ENCODE results near the gene DSC1.

The DSC1 gene

GRCh38 chr18:31100436-31101182, 62.0 kb downstream of the DSC1 start:
- no peak overlapping the region for H3K4me2 ChIP-seq (ENCODE audit: low read length)
- no peaks in the 10 kb centered on the region for H4K20me1 ChIP-seq (ENCODE audit: control insufficient read depth, insufficient read depth, low read depth, low read length)
- no peaks in the 10 kb centered on the region for H3K79me2 ChIP-seq (ENCODE audit: control insufficient read depth, low read length)
- no peak overlapping the region for H3K27ac ChIP-seq (ENCODE audit: low read depth, low read length)
- no peaks in the 10 kb centered on the region; the same call in 1 of the 2 replicates for H3K9me3 ChIP-seq (ENCODE audit: control insufficient read depth, insufficient read depth, low read length)
- H3K9me2 ChIP-seq (replicated peaks; ENCODE audit: control insufficient read depth, low read length): no peaks in the 10 kb centered on the region
- no peaks in the 10 kb centered on the region for H3F3A ChIP-seq (ENCODE audit: control insufficient read depth, insufficient read depth)
- H3K36me3 ChIP-seq (ENCODE audit: control insufficient read depth, low read length): no peaks in the 10 kb centered on the region
- H3K27me3 ChIP-seq (ENCODE audit: control insufficient read depth, low read length): no peaks in the 10 kb centered on the region
- H3K4me1 ChIP-seq (ENCODE audit: control insufficient read depth, low read length): no peaks in the 10 kb centered on the region
- no peak overlapping the region for H3K4me3 ChIP-seq (ENCODE audit: low read length)
- TF ChIP-seq EZH2phosphoT487 (IDR thresholded peaks at IDR 0.05; ENCODE audit: borderline replicate concordance, low read length): no peak
- TF ChIP-seq, protein P1, sequence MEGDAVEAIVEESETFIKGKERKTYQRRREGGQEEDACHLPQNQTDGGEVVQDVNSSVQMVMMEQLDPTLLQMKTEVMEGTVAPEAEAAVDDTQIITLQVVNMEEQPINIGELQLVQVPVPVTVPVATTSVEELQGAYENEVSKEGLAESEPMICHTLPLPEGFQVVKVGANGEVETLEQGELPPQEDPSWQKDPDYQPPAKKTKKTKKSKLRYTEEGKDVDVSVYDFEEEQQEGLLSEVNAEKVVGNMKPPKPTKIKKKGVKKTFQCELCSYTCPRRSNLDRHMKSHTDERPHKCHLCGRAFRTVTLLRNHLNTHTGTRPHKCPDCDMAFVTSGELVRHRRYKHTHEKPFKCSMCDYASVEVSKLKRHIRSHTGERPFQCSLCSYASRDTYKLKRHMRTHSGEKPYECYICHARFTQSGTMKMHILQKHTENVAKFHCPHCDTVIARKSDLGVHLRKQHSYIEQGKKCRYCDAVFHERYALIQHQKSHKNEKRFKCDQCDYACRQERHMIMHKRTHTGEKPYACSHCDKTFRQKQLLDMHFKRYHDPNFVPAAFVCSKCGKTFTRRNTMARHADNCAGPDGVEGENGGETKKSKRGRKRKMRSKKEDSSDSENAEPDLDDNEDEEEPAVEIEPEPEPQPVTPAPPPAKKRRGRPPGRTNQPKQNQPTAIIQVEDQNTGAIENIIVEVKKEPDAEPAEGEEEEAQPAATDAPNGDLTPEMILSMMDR (IDR thresholded peaks at IDR 0.05; ENCODE audit: low read depth, low read length, poor library complexity, severe bottlenecking): no peak

- Histone ChIP-seq H3K4me3 (ENCODE audit: low read length) (no peak overlapping the region), H3K36me3 (ENCODE audit: control insufficient read depth, low read length) (no peaks in the 10 kb centered on the region), H3K79me2 (ENCODE audit: control insufficient read depth, low read length) (no peaks in the 10 kb centered on the region), H4K20me1 (ENCODE audit: control insufficient read depth, insufficient read depth, low read depth, low read length) (no peaks in the 10 kb centered on the region), H3K4me1 (ENCODE audit: control insufficient read depth, low read length) (no peaks in the 10 kb centered on the region), H3K4me2 (ENCODE audit: low read length) (no peak overlapping the region), H3K27me3 (ENCODE audit: control insufficient read depth, low read length) (no peaks in the 10 kb centered on the region), H3K27ac (ENCODE audit: low read depth, low read length) (no peak overlapping the region), H3K9me3 (ENCODE audit: control insufficient read depth, insufficient read depth, low read length) (no peaks in the 10 kb centered on the region; the same call in 1 of the 2 replicates), H3F3A (ENCODE audit: control insufficient read depth, insufficient read depth) (no peaks in the 10 kb centered on the region), H3K9me2 (replicated peaks; ENCODE audit: control insufficient read depth, low read length) (no peaks in the 10 kb centered on the region)
- TF ChIP-seq, protein P1 (IDR thresholded peaks at IDR 0.05; ENCODE audit: low read depth, low read length, poor library complexity, severe bottlenecking): no peak
- TF ChIP-seq EZH2phosphoT487 (IDR thresholded peaks at IDR 0.05; ENCODE audit: borderline replicate concordance, low read length): no peak
These were observed 63.0 kb downstream of the DSC1 start for GRCh38 chr18:31099450-31100230.

GRCh38 chr18:31098878-31099277, 63.8 kb downstream of the DSC1 start:
- Histone ChIP-seq H3K9me3 (ENCODE audit: control insufficient read depth, insufficient read depth, low read length) (no peaks in the 10 kb centered on the region; the same call in 1 of the 2 replicates), H3K79me2 (ENCODE audit: control insufficient read depth, low read length) (no peaks in the 10 kb centered on the region)

More at GRCh38 chr18:31098878-31099277, 63.8 kb downstream of the DSC1 start:
- TF ChIP-seq EZH2phosphoT487 (IDR thresholded peaks at IDR 0.05; ENCODE audit: borderline replicate concordance, low read length): no peak
- TF ChIP-seq, protein P1 (IDR thresholded peaks at IDR 0.05; ENCODE audit: low read depth, low read length, poor library complexity, severe bottlenecking): no peak
- no peaks in the 10 kb centered on the region for H3K36me3 ChIP-seq (ENCODE audit: control insufficient read depth, low read length)
- H3K4me2 ChIP-seq (ENCODE audit: low read length): no peak overlapping the region
- no peak overlapping the region for H3K27ac ChIP-seq (ENCODE audit: low read depth, low read length)
- no peaks in the 10 kb centered on the region for H3K27me3 ChIP-seq (ENCODE audit: control insufficient read depth, low read length)
- no peak overlapping the region for H3K4me3 ChIP-seq (ENCODE audit: low read length)
- H3K9me2 ChIP-seq (replicated peaks; ENCODE audit: control insufficient read depth, low read length): no peaks in the 10 kb centered on the region
- H3F3A ChIP-seq (ENCODE audit: control insufficient read depth, insufficient read depth): no peaks in the 10 kb centered on the region
- H4K20me1 ChIP-seq (ENCODE audit: control insufficient read depth, insufficient read depth, low read depth, low read length): no peaks in the 10 kb centered on the region
- H3K4me1 ChIP-seq (ENCODE audit: control insufficient read depth, low read length): no peaks in the 10 kb centered on the region

All from DOHH2 (cell line).